Transverse colon (tissue), 3 donors: Measurements from ENCODE around the gene MYLK.

Experiments used
- CTCF ChIP-seq, 5 experiments: fragments of 200-600 bp in 3 of 5; fragments of 450-650 bp in 2 of 5; sonication (generic) in 3 of 5; IDR thresholded peaks; 1 replicate in 2 of 5; 2 replicates in 3 of 5; pipeline ENCODE4 v1.5.1; 2016 to 2017; ENCODE audit warnings: antibody characterized with exemption in 5 of 5, inconsistent platforms in 3 of 5, mild to moderate bottlenecking in 2 of 5, moderate library complexity in 1 of 5
- POLR2A ChIP-seq: fragments of 450-650 bp; IDR thresholded peaks from one replicate; pipeline ENCODE4 v1.6.1; 2016; ENCODE audit warnings: antibody characterized with exemption, mild to moderate bottlenecking, moderate library complexity

GRCh38 chr3:123571973-123572365 is 312.2 kb downstream of the MYLK start:
- no peak for TF ChIP-seq POLR2A
- TF ChIP-seq CTCF (IDR thresholded peaks at IDR 0.05), result no peak
